Stimulated activated CD4-positive, alpha-beta T cell treated with anti-CD3 and anti-CD28 coated beads, Interleukin-2, amount 100 ng/mL, for 4 hours (primary cell): ENCODE measurements around the gene CDC42BPA.

Experiments
- DNase-seq: peaks from one replicate; pipeline ENCODE4 v3.0.0-alpha.2; 2020; ENCODE audit warnings: low read depth

The CDC42BPA gene

GRCh38 chr1:226943927-226944326 lies 374.4 kb downstream of the CDC42BPA start:
- no peak for DNase-seq

DNA sequence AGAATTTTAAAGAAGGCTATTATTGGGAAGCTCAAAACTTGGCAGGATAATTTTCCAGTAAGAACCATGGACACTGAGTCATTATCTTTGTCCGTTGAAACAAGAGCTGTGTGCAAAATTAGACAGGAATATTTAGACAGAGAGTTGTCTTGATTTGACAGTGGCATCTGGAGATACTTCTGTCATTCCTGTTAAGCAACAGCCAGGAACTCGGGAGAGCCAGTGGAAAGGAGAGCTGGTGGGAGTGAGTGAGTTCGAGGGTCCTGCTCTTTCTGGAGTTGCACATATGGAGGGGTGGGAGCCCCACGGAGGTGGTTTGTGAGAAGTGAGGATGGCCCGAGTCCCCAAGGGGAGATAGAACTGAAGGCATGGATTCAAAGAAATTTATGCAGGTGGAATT lies 375.1 kb downstream of the CDC42BPA start:
- no peak for DNase-seq

DNA sequence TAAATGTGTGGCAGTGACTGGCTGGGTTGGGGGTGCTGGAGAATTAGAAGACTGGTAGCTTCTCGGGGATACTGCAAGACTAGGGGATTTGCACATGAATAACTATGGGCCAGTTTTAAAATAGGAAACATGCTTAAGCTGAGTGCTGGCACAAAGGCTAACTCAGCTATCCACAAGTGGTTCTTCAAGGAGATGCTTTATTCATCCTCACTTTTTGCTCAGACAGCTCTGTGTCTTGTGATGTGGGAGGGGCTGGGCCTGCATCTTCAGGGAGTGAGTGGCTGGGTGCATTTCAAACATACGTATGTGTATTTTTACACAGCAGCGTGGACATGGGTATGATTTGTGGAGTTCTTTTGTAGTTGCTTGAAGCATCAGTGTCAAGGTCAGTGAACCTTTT lies 375.9 kb downstream of the CDC42BPA start:
- DNase-seq = no peak

DNA sequence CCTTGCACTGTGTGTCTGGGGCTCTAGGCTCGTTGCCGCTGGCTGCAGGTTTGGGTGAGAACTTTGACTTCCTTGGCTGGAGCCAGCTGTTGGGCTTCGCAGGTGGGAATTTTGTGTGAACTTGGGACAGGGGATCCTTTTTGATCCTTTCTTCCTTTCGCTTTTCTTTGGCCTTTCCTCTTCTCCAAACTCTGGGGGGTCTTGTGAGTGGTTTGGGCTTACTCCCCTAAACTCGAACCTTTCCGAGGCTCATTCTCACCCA lies 377.6 kb downstream of the CDC42BPA start:
- no peak for DNase-seq

DNA sequence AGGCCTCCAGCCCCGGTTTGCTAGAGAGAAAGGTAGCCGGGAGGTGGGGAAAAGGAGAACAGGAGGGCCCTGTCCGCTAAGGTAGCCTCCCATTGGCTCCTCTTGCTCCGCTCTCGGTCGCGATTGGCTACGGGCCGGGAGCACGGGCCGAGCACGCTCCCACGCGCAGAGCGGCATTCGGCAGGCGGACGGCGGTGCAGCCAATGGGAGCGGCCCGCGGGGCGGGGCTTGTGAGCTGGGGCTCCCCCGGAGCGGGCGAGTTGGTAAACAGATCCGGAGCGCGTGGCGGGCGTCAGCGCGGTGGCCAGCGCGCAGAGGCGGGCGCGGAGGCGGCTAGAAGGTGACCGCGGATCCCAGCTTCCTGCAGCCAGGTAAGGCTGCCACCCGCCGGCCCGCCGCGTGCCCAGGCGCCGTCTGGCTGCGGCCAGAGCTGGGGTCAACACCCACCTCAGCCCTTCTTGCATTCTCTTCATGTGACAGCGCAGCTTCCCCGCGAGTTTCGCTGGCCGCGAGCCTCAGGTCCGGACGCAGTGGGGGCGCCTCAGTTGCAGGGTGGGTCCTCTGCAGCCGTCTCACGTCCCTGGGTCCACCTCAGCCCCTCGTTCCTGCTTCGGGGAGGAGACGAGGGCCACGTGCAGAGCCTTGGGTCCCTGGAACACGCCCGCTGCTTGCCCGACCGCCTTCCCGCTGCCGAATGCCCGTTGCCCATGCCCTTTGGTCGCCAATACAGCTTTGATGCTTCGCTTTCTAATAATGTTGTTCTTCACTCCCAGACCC lies 378.1 kb downstream of the CDC42BPA start, which contains the start of gene COQ8A:
COQ8A (plus strand) TSS at position 266 of the 777 bp plus-strand sequence. CDS start 21,092 bp downstream, outside the sequence.
- DNase-seq = peak; percentile 98
